ENCODE measurements around the gene MUC6. TPM values are rescaled to one million over a fixed set of nuclear protein-coding genes. Genes with fewer than 3 reads are reported as not detected.
A peak's percentile ranks its signal among the peaks of the same experiment; 100 is the strongest.

Gene MUC6
- total and polyA plus RNA-seq, 9 of the 15 experiments (the other 6 are each of a cell fraction or from before 2014, with no cell fraction given), result not detected

GRCh38 chr11:1043563-1044096, 7.1 kb upstream of the MUC6 start (continued):
- TF ChIP-seq, protein P1, sequence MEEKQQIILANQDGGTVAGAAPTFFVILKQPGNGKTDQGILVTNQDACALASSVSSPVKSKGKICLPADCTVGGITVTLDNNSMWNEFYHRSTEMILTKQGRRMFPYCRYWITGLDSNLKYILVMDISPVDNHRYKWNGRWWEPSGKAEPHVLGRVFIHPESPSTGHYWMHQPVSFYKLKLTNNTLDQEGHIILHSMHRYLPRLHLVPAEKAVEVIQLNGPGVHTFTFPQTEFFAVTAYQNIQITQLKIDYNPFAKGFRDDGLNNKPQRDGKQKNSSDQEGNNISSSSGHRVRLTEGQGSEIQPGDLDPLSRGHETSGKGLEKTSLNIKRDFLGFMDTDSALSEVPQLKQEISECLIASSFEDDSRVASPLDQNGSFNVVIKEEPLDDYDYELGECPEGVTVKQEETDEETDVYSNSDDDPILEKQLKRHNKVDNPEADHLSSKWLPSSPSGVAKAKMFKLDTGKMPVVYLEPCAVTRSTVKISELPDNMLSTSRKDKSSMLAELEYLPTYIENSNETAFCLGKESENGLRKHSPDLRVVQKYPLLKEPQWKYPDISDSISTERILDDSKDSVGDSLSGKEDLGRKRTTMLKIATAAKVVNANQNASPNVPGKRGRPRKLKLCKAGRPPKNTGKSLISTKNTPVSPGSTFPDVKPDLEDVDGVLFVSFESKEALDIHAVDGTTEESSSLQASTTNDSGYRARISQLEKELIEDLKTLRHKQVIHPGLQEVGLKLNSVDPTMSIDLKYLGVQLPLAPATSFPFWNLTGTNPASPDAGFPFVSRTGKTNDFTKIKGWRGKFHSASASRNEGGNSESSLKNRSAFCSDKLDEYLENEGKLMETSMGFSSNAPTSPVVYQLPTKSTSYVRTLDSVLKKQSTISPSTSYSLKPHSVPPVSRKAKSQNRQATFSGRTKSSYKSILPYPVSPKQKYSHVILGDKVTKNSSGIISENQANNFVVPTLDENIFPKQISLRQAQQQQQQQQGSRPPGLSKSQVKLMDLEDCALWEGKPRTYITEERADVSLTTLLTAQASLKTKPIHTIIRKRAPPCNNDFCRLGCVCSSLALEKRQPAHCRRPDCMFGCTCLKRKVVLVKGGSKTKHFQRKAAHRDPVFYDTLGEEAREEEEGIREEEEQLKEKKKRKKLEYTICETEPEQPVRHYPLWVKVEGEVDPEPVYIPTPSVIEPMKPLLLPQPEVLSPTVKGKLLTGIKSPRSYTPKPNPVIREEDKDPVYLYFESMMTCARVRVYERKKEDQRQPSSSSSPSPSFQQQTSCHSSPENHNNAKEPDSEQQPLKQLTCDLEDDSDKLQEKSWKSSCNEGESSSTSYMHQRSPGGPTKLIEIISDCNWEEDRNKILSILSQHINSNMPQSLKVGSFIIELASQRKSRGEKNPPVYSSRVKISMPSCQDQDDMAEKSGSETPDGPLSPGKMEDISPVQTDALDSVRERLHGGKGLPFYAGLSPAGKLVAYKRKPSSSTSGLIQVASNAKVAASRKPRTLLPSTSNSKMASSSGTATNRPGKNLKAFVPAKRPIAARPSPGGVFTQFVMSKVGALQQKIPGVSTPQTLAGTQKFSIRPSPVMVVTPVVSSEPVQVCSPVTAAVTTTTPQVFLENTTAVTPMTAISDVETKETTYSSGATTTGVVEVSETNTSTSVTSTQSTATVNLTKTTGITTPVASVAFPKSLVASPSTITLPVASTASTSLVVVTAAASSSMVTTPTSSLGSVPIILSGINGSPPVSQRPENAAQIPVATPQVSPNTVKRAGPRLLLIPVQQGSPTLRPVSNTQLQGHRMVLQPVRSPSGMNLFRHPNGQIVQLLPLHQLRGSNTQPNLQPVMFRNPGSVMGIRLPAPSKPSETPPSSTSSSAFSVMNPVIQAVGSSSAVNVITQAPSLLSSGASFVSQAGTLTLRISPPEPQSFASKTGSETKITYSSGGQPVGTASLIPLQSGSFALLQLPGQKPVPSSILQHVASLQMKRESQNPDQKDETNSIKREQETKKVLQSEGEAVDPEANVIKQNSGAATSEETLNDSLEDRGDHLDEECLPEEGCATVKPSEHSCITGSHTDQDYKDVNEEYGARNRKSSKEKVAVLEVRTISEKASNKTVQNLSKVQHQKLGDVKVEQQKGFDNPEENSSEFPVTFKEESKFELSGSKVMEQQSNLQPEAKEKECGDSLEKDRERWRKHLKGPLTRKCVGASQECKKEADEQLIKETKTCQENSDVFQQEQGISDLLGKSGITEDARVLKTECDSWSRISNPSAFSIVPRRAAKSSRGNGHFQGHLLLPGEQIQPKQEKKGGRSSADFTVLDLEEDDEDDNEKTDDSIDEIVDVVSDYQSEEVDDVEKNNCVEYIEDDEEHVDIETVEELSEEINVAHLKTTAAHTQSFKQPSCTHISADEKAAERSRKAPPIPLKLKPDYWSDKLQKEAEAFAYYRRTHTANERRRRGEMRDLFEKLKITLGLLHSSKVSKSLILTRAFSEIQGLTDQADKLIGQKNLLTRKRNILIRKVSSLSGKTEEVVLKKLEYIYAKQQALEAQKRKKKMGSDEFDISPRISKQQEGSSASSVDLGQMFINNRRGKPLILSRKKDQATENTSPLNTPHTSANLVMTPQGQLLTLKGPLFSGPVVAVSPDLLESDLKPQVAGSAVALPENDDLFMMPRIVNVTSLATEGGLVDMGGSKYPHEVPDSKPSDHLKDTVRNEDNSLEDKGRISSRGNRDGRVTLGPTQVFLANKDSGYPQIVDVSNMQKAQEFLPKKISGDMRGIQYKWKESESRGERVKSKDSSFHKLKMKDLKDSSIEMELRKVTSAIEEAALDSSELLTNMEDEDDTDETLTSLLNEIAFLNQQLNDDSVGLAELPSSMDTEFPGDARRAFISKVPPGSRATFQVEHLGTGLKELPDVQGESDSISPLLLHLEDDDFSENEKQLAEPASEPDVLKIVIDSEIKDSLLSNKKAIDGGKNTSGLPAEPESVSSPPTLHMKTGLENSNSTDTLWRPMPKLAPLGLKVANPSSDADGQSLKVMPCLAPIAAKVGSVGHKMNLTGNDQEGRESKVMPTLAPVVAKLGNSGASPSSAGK (IDR thresholded peaks at IDR 0.05), result peak; percentile 32; the same call in 1 of the 2 replicates
- TF ChIP-seq L3MBTL2 (IDR thresholded peaks at IDR 0.05) (peak; percentile 55), SAFB (IDR thresholded peaks at IDR 0.05; ENCODE audit: borderline replicate concordance, low read depth, low read length) (0 out of 2 replicates have a peak, but pooled peaks have one; percentile 15), USF1 (CRISPR knock-in tag; IDR thresholded peaks at IDR 0.05) (peak; percentile 75), NRF1 (conservative IDR thresholded peaks at IDR 0.05 in 1 of 2, IDR thresholded peaks at IDR 0.05 in 1 of 2) (0 out of 4 replicates have a peak, but pooled peaks have one; percentile 9 to 22), HDAC2 (IDR thresholded peaks at IDR 0.05) (no peak), FOXM1 (IDR thresholded peaks at IDR 0.05; ENCODE audit: low read depth) (peak; percentile 27; the same call in 1 of the 2 replicates), FOXM1 (CRISPR knock-in tag; IDR thresholded peaks at IDR 0.05; ENCODE audit: low read depth) (no peak), GTF2E2 (tag; IDR thresholded peaks at IDR 0.05) (no peak), PHB2 (IDR thresholded peaks at IDR 0.05; ENCODE audit: low read depth) (no peak)
- TF ChIP-seq, protein P2, sequence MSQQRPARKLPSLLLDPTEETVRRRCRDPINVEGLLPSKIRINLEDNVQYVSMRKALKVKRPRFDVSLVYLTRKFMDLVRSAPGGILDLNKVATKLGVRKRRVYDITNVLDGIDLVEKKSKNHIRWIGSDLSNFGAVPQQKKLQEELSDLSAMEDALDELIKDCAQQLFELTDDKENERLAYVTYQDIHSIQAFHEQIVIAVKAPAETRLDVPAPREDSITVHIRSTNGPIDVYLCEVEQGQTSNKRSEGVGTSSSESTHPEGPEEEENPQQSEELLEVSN (IDR thresholded peaks at IDR 0.05; ENCODE audit: borderline replicate concordance in 1 of 2, extremely low read depth in 1 of 2, insufficient read depth in 1 of 2, insufficient read length in 1 of 2, low read depth in 1 of 2, low read length in 1 of 2, poor library complexity in 1 of 2, severe bottlenecking in 1 of 2), result peak in 1 of 2 experiments; percentile 40

All from K562 (cell line).